GM12864 (cell line): ENCODE results near the gene ITPR1.

Experiments used
- DNase-seq: peaks from one replicate; pipeline ENCODE4 v3.0.0-alpha.2; 2011; ENCODE audit warnings: low read depth
- H3K4me3 ChIP-seq: 2 replicates; pipeline ENCODE4 v1.5.1; 2011; ENCODE audit warnings: mild to moderate bottlenecking, low read depth, low read length, control low read depth
- TF ChIP-seq, protein P1 (sequence below): IDR thresholded peaks from 2 replicates; pipeline ENCODE4 v1.5.1; 2011; ENCODE audit warnings: low read depth, mild to moderate bottlenecking, moderate library complexity, low read length, control low read depth, inconsistent platforms; ENCODE audit errors: missing control alignments

ITPR1 gene

DNA sequence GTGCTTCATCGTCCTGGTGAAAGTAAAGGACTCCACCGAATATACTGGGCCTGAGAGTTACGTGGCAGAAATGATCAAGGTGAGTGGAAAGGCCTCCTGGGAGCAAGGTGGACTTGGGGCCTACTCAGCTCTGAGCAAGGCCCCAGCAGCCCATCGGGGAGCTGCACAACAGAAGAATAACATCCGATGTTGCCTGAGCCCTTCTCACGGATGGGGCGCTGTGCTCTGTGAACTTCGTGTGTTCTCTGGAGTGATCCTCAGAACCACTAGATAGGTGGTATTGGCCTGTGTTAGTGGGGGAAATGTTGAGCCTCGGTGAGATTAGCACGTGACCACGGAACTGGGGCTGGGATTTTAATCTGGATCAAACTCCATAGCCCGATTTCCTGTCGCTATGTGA is 325.0 kb downstream of the ITPR1 start:
- TF ChIP-seq, protein P1, sequence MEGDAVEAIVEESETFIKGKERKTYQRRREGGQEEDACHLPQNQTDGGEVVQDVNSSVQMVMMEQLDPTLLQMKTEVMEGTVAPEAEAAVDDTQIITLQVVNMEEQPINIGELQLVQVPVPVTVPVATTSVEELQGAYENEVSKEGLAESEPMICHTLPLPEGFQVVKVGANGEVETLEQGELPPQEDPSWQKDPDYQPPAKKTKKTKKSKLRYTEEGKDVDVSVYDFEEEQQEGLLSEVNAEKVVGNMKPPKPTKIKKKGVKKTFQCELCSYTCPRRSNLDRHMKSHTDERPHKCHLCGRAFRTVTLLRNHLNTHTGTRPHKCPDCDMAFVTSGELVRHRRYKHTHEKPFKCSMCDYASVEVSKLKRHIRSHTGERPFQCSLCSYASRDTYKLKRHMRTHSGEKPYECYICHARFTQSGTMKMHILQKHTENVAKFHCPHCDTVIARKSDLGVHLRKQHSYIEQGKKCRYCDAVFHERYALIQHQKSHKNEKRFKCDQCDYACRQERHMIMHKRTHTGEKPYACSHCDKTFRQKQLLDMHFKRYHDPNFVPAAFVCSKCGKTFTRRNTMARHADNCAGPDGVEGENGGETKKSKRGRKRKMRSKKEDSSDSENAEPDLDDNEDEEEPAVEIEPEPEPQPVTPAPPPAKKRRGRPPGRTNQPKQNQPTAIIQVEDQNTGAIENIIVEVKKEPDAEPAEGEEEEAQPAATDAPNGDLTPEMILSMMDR = no peak
- H3K4me3 ChIP-seq = no peak overlapping the region
- no peak for DNase-seq

DNA sequence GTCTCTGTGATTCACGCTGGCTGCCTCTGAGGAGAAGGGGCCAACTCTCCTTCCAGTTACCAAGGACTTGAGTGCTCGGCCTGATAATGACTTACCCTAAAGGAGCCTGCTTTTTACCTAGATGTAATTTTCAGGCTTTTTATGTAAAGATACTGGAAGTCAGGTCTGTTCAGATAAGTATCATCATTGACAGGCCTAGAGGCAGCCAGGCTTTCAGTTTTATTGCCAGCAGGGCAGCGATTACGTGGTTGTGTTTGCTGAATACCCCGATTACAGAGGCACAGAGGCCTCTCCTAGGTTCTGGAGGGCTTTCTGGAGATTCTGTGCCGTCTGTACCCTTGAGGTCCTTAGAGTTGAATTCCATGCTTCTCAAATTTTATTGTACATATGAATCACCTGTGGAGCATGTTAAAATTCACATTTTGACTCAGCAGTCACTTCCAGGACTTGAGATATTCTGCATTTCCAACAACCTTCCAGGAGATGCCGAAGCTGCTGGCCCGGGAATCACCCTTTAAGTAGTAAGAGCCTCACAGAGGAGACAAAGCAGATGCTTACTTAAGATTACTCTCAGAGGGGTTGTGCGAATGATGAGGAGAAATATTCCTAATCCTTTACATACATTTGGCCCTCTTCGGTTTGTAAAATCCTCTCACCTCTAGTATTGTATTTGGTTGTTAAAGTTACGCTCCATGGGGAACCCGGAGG is 326.0 kb downstream of the ITPR1 start:
- no peak overlapping the region for H3K4me3 ChIP-seq
- TF ChIP-seq, protein P1 = no peak
- no peak for DNase-seq

DNA sequence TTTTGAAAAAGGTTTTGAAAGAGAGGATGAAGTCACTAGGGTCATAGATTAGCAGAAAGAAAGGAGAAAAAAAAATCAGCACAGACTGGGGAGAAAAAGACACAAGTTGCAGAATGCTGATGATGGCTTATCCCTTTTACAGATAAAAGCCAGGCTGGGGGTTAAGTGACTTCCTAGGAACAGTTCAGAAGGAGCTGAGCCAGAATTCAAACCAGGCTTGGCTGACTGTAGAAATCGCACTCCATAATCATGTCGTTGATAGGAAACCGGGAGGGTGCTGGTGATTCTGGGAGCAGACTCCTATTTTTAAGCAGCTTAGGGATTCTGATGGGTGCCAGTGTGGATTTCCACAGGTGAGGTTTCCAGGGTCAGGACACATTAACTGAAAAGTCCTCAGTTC is 326.6 kb downstream of the ITPR1 start:
- no peak overlapping the region for H3K4me3 ChIP-seq
- TF ChIP-seq, protein P1 = no peak
- no peak for DNase-seq

DNA sequence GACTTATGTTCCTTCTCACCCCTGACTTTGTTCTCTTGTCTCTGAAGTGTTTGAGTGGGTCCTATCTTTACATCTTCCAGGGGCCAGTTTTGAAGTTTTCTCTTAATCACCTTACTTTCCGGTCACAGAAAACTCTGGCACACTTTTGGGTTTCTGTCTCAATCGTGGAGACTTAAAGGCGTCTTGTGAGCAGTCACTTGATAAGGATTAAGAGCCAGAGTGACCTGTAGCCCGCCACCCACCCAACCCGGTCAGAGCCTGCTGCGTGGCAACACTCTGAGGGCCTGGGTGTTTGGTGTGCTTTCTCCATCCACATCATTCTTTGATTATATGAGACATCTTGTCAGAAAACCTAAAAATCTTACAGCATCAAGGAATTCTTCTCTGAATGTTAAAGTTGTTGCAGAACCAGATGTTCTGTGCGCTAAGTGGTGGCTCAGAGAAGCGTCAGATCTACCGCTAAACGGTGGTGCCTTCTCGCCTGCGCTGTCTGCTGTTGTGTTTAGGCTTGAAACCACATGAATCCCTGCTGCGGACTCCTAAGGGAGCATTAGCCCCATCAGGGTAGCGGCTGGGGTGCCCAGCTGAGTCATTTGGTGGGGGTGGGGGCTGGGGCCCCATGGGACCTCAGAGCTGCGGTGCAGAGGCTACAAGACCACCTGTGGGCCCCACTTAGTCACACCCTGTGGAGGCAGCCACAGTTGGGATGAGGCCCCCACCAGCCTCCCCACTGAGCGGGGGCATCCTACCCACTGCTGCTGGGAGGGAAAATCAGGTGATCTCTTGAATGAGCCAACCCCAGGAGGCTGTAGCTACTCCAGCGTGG is 327.4 kb downstream of the ITPR1 start:
- TF ChIP-seq, protein P1 = no peak
- DNase-seq = no peak
- no peak overlapping the region for H3K4me3 ChIP-seq

DNA sequence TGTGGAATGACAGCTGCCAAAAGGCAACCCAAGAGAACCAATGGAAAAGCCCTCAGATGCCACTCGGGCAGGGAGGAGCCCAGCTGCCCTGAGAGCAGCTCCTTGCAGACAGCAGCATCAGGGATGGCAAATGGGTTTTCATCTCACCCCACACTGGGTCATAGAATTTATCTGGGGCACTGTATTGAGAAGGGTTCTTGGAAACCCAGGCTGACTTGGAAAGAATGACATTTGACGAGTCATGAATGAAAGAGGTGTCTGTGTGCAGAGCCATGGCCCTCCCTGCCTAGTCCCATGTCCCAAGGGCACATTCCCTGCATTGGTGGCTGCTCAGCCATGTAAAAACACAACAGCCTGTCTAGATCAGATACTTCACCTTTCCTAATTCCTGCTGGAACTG is 328.2 kb downstream of the ITPR1 start:
- no peak overlapping the region for H3K4me3 ChIP-seq
- TF ChIP-seq, protein P1 = no peak
- DNase-seq = no peak

DNA sequence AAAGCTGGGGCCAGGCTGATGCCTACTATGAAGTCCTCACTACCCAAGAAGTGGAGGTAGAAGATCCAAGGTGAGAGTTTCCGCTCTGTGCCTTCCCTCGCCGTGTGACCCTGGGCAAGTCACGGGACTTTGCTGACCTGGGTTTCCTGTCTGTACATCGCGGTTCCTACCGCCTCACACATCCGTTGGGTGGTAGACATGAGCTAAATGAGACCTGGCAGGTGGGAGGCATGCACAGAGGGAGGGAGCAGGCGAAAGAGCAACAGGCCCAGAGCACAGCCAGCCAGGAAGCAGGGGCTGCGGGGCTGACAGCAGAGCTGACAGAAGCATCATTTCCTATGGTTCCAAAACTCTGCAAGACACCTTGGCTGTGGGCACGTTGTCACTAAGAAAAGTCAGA is 328.8 kb downstream of the ITPR1 start:
- TF ChIP-seq, protein P1 = no peak
- DNase-seq = no peak
- no peak overlapping the region for H3K4me3 ChIP-seq
